Bronchial epithelial cell (primary cell): ENCODE results near the gene DCDC2C. TPM values are rescaled to one million over a fixed set of nuclear protein-coding genes. Genes with fewer than 3 reads are reported as not detected.

Source experiments
- DNase-seq: peaks from one replicate; pipeline ENCODE4 v3.0.0-alpha.2; 2010; ENCODE audit warnings: low read depth
- FAIRE-seq: peaks from 2 replicates; lab custom pipeline; 2011; peaks lifted over from hg19 to GRCh38; lab: Jason Lieb, UNC
- H3K27me3 ChIP-seq: 2 replicates; pipeline ENCODE4 v1.5.1; 2011; ENCODE audit warnings: low read length; ENCODE audit not compliant: control insufficient read depth, insufficient read depth
- H3K36me3 ChIP-seq: 2 replicates; pipeline ENCODE4 v1.5.1; 2011; ENCODE audit warnings: low read length; ENCODE audit not compliant: control insufficient read depth, insufficient read depth
- H3K4me3 ChIP-seq: 2 replicates; pipeline ENCODE4 v1.5.1; 2011; ENCODE audit warnings: mild to moderate bottlenecking, low read depth, low read length, control low read depth
- CTCF ChIP-seq: IDR thresholded peaks from 2 replicates; pipeline ENCODE4 v1.5.1; 2011; ENCODE audit warnings: mild to moderate bottlenecking, moderate library complexity, low read length, control low read depth, inconsistent platforms; ENCODE audit not compliant: insufficient read depth, severe bottlenecking
- total RNA-seq: library from RNA; depleted of rRNA; stranded (reverse); fragments of >200 nt; gene quantifications from 2 replicates; pipeline ENCODE4 v1.2.1, GENCODE V29; 2014

DCDC2C gene
- total RNA-seq, 1 donor from 2014 or later: not detected

GRCh38 chr2:3766824-3767223, 63.4 kb downstream of the DCDC2C start:
- FAIRE-seq (no peak), DNase-seq (no peak)
- Histone ChIP-seq H3K4me3 (no peak overlapping the region), H3K36me3 (no peaks in the 10 kb centered on the region), H3K27me3 (no peaks in the 10 kb centered on the region)
- no peak for TF ChIP-seq CTCF

- no peak for TF ChIP-seq CTCF
- Histone ChIP-seq H3K36me3 (no peaks in the 10 kb centered on the region), H3K4me3 (no peak overlapping the region), H3K27me3 (no peaks in the 10 kb centered on the region)
- FAIRE-seq (peak; percentile 36), DNase-seq (no peak)
These were observed 65.8 kb downstream of the DCDC2C start for GRCh38 chr2:3768960-3769765.

GRCh38 chr2:3769766-3770165, 66.4 kb downstream of the DCDC2C start:
- DNase-seq (no peak), FAIRE-seq (no peak)
- Histone ChIP-seq H3K36me3 (no peaks in the 10 kb centered on the region), H3K27me3 (no peaks in the 10 kb centered on the region), H3K4me3 (no peak overlapping the region)
- TF ChIP-seq CTCF: no peak

- H3K27me3 ChIP-seq: no peaks in the 10 kb centered on the region
- no peak for FAIRE-seq
- TF ChIP-seq CTCF: no peak
- no peak for DNase-seq
- no peak overlapping the region for H3K4me3 ChIP-seq
- no peaks in the 10 kb centered on the region for H3K36me3 ChIP-seq
These were observed 67.5 kb downstream of the DCDC2C start for GRCh38 chr2:3770724-3771415.

DNA sequence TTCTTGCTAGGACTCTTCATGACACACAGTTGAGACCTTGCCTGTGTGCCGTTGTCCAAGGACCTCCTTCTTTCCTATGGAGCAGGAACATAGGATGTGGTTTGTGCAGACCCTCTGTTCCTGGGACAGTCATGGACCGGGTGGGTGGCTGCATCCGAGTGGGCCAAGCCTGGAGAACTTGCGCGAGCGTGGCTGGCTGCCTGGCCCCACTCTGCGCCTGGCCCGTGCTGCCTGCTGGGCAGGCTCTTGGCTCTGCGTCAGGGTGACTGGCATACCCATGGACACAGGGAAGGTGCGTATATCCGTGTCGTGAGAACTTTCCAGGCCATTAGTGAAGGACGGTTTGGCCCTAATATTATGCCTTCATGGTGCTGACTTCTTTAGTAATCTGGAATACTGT, 68.2 kb downstream of the DCDC2C start:
- H3K4me3 ChIP-seq: no peak overlapping the region
- H3K27me3 ChIP-seq: no peaks in the 10 kb centered on the region
- FAIRE-seq (no peak), DNase-seq (no peak)
- no peaks in the 10 kb centered on the region for H3K36me3 ChIP-seq
- TF ChIP-seq CTCF: no peak
